GM21360 (cell line): ENCODE data around the gene CREB3.

ENCODE experiments used
- ATAC-seq: cut with Tn5 transposase; IDR thresholded peaks from one replicate; pipeline ENCODE4 v1.9.1; 2021; ENCODE audit warnings: mild to moderate bottlenecking, moderate library complexity; ENCODE audit not compliant: unreplicated experiment

Gene CREB3

GRCh38 chr9:35725362-35725761 lies 7.1 kb upstream of the CREB3 start:
- no peak for ATAC-seq

GRCh38 chr9:35726931-35727330 lies 5.5 kb upstream of the CREB3 start:
- ATAC-seq, result no peak

- no peak for ATAC-seq
These were observed 4.8 kb upstream of the CREB3 start for GRCh38 chr9:35727676-35728040.

- ATAC-seq, result no peak
These were observed 4.2 kb upstream of the CREB3 start for GRCh38 chr9:35728041-35728971.

GRCh38 chr9:35729101-35729500 lies 3.4 kb upstream of the CREB3 start:
- ATAC-seq, result no peak

- no peak for ATAC-seq
These were observed 2.6 kb upstream of the CREB3 start for GRCh38 chr9:35729700-35730485.

GRCh38 chr9:35730486-35730854 lies 2.0 kb upstream of the CREB3 start:
- ATAC-seq, result no peak

GRCh38 chr9:35731415-35732184 lies 866 bp upstream of the CREB3 start:
- no peak for ATAC-seq

- ATAC-seq, result peak; percentile 1
These were observed 505 bp downstream of the CREB3 start for GRCh38 chr9:35732800-35733541.

- ATAC-seq, result no peak
These were observed 1.6 kb downstream of the CREB3 start for GRCh38 chr9:35734096-35734495.

GRCh38 chr9:35736201-35736633 lies 3.8 kb downstream of the CREB3 start:
- ATAC-seq, result no peak

GRCh38 chr9:35737143-35737542 lies 4.7 kb downstream of the CREB3 start:
- no peak for ATAC-seq

GRCh38 chr9:35738186-35738585 lies 5.7 kb downstream of the CREB3 start:
- no peak for ATAC-seq

- no peak for ATAC-seq
These were observed 6.5 kb downstream of the CREB3 start for GRCh38 chr9:35738924-35739323.

- no peak for ATAC-seq
These were observed 7.8 kb downstream of the CREB3 start for GRCh38 chr9:35740243-35740642.

GRCh38 chr9:35741740-35742139 lies 9.3 kb downstream of the CREB3 start:
- ATAC-seq, result no peak

- no peak for ATAC-seq
These were observed 11.0 kb downstream of the CREB3 start for GRCh38 chr9:35743452-35743851.

GRCh38 chr9:35743880-35744518 lies 11.5 kb downstream of the CREB3 start:
- no peak for ATAC-seq

GRCh38 chr9:35745569-35745968 lies 13.1 kb downstream of the CREB3 start:
- ATAC-seq, result no peak

GRCh38 chr9:35746583-35746982 lies 14.1 kb downstream of the CREB3 start:
- no peak for ATAC-seq
